Measurements from ENCODE around the gene AGAP9.
"Not testable (repeated sequence)": the region's sequence is repeated elsewhere in the genome, so short reads cannot be mapped to it uniquely, and the experiment has no call there.

AGAP9 gene

GRCh38 chr10:47484786-47485185, 38.7 kb downstream of the AGAP9 start:
- not testable (repeated sequence) for DNase-seq

- DNase-seq = not testable (repeated sequence)
Measured at GRCh38 chr10:47483923-47484322, 39.5 kb downstream of the AGAP9 start, which contains the start of gene ANXA8. TSS of gene ANXA8 (minus strand) at chr10:47484115. CDS start at chr10:47483933, 182 bp downstream.

- not testable (repeated sequence) for DNase-seq
Measured at GRCh38 chr10:47482367-47482766, 41.1 kb downstream of the AGAP9 start.

- not testable (repeated sequence) for DNase-seq
Measured at GRCh38 chr10:47481768-47482181, 41.7 kb downstream of the AGAP9 start.

- not testable (repeated sequence) for DNase-seq
Measured at GRCh38 chr10:47481182-47481766, 42.2 kb downstream of the AGAP9 start.

- not testable (repeated sequence) for DNase-seq
Measured at GRCh38 chr10:47480133-47480532, 43.3 kb downstream of the AGAP9 start.

GRCh38 chr10:47478114-47478513, 45.3 kb downstream of the AGAP9 start:
- DNase-seq = not testable (repeated sequence)

GRCh38 chr10:47477078-47477477, 46.4 kb downstream of the AGAP9 start:
- not testable (repeated sequence) for DNase-seq

GRCh38 chr10:47475101-47475500, 48.3 kb downstream of the AGAP9 start:
- DNase-seq = not testable (repeated sequence)

GRCh38 chr10:47473516-47473915, 49.9 kb downstream of the AGAP9 start:
- not testable (repeated sequence) for DNase-seq

GRCh38 chr10:47472647-47473046, 50.8 kb downstream of the AGAP9 start:
- not testable (repeated sequence) for DNase-seq

GRCh38 chr10:47472072-47472471, 51.4 kb downstream of the AGAP9 start:
- not testable (repeated sequence) for DNase-seq

GRCh38 chr10:47468731-47469528, 54.5 kb downstream of the AGAP9 start:
- DNase-seq = not testable (repeated sequence)

GRCh38 chr10:47467957-47468356, 55.5 kb downstream of the AGAP9 start:
- DNase-seq = not testable (repeated sequence)

GRCh38 chr10:47467458-47467857, 56.0 kb downstream of the AGAP9 start:
- DNase-seq = not testable (repeated sequence)

- DNase-seq = not testable (repeated sequence)
Measured at GRCh38 chr10:47465216-47465917, 58.1 kb downstream of the AGAP9 start.

- DNase-seq = not testable (repeated sequence)
Measured at GRCh38 chr10:47462577-47463358, 60.7 kb downstream of the AGAP9 start.

- not testable (repeated sequence) for DNase-seq
Measured at GRCh38 chr10:47461261-47461687, 62.2 kb downstream of the AGAP9 start.

GRCh38 chr10:47458466-47459154, 64.8 kb downstream of the AGAP9 start:
- DNase-seq = no peak

GRCh38 chr10:47457826-47458225, 65.6 kb downstream of the AGAP9 start:
- no peak for DNase-seq

GRCh38 chr10:47457528-47457820, 66.0 kb downstream of the AGAP9 start:
- DNase-seq = no peak
